ENCODE data around the gene TIGD7. TPM values are rescaled to one million over a fixed set of nuclear protein-coding genes. Genes with fewer than 3 reads are reported as not detected.
"Not testable (repeated sequence)": the region's sequence is repeated elsewhere in the genome, so short reads cannot be mapped to it uniquely, and the experiment has no call there.

TIGD7 gene
- total RNA-seq, 2 experiments from 2014 or later: 5.4 to 7.6 TPM

- ChIA-PET POLR2A (no interaction called here), CTCF (interaction anchor here (0.5 kb wide), 1 partner anchor 250 kb away, joined by 3 read pairs; no protein-coding TSS in a partner anchor)
- peaks cover 24% of the 10 kb centered on the region for H3K9me3 Mint-ChIP-seq
- DNase-seq: no peak
- no peak overlapping the region for H3K27ac Mint-ChIP-seq
- peaks cover 22% of the 10 kb centered on the region for H3K27me3 Mint-ChIP-seq
- peaks cover 5% of the 10 kb centered on the region for H3K36me3 Mint-ChIP-seq (ENCODE audit: low read depth)
- no peak overlapping the region for H3K4me3 Mint-ChIP-seq
- no peaks in the 10 kb centered on the region for H3K4me1 Mint-ChIP-seq
These were observed 30.3 kb downstream of the TIGD7 start for GRCh38 chr16:3274947-3275346.

GRCh38 chr16:3274490-3274889, 30.7 kb downstream of the TIGD7 start:
- H3K27me3 Mint-ChIP-seq: peaks cover 22% of the 10 kb centered on the region
- peaks cover 6% of the 10 kb centered on the region for H3K36me3 Mint-ChIP-seq (ENCODE audit: low read depth)
- ChIA-PET POLR2A (interaction anchor here (2.1 kb wide), 1 partner anchor 8 kb away, joined by 5 read pairs; the partner anchor contains the start of gene ZNF263), CTCF (no interaction called here)
- H3K4me1 Mint-ChIP-seq: no peaks in the 10 kb centered on the region
- no peak overlapping the region for H3K4me3 Mint-ChIP-seq
- DNase-seq: no peak
- no peak overlapping the region for H3K27ac Mint-ChIP-seq
- peaks cover 25% of the 10 kb centered on the region for H3K9me3 Mint-ChIP-seq

- CTCF ChIA-PET, POLR2A ChIA-PET, H3K4me3 Mint-ChIP-seq, H3K4me1 Mint-ChIP-seq, H3K27me3 Mint-ChIP-seq, H3K27ac Mint-ChIP-seq, DNase-seq: not testable (repeated sequence)
- peaks cover 35% of the 10 kb centered on the region for H3K9me3 Mint-ChIP-seq
- H3K36me3 Mint-ChIP-seq (ENCODE audit: low read depth): peaks cover 30% of the 10 kb centered on the region
These were observed 33.9 kb downstream of the TIGD7 start for GRCh38 chr16:3271281-3271680.

GRCh38 chr16:3270718-3271117, 34.5 kb downstream of the TIGD7 start:
- peaks cover 32% of the 10 kb centered on the region for H3K36me3 Mint-ChIP-seq (ENCODE audit: low read depth)
- H3K27ac Mint-ChIP-seq, CTCF ChIA-PET, H3K27me3 Mint-ChIP-seq, DNase-seq, POLR2A ChIA-PET, H3K4me1 Mint-ChIP-seq, H3K4me3 Mint-ChIP-seq: not testable (repeated sequence)
- peaks cover 35% of the 10 kb centered on the region for H3K9me3 Mint-ChIP-seq

- no peak for DNase-seq
- H3K36me3 Mint-ChIP-seq (ENCODE audit: low read depth): peaks cover 46% of the 10 kb centered on the region
- H3K4me1 Mint-ChIP-seq: peaks cover 16% of the 10 kb centered on the region
- no peaks in the 10 kb centered on the region for H3K27me3 Mint-ChIP-seq
- CTCF ChIA-PET: interaction anchor here (1.1 to 1.9 kb wide), 5 partner anchors 8 to 177 kb away, joined by 3 to 7 read pairs (median 4); partner anchors contain the start of genes ZNF174, ZNF263 and ZSCAN32
- H3K4me3 Mint-ChIP-seq: no peak overlapping the region
- no peak overlapping the region for H3K27ac Mint-ChIP-seq
- H3K9me3 Mint-ChIP-seq: peaks cover 23% of the 10 kb centered on the region
- POLR2A ChIA-PET: interaction anchor here (0.6 to 2.2 kb wide), 4 partner anchors 16 to 133 kb away, joined by 3 to 5 read pairs (median 4); partner anchors contain the start of gene ZNF213
These were observed 36.9 kb downstream of the TIGD7 start for GRCh38 chr16:3268294-3268693.

- Mint-ChIP-seq H3K27me3 (no peaks in the 10 kb centered on the region), H3K36me3 (ENCODE audit: low read depth) (peaks cover 55% of the 10 kb centered on the region)
These were observed 38.2 kb downstream of the TIGD7 start for GRCh38 chr16:3266873-3267537.

GRCh38 chr16:3264137-3265036, 40.8 kb downstream of the TIGD7 start:
- DNase-seq: peak; percentile 96
- Mint-ChIP-seq H3K27ac (peak overlapping the region; percentile 97), H3K4me3 (peak overlapping the region; percentile 80), H3K9me3 (peaks cover 29% of the 10 kb centered on the region), H3K27me3 (no peaks in the 10 kb centered on the region), H3K4me1 (peaks cover 30% of the 10 kb centered on the region), H3K36me3 (ENCODE audit: low read depth) (peaks cover 55% of the 10 kb centered on the region)
- ChIA-PET POLR2A (interaction anchor here (0.7 to 6.0 kb wide), 11 partner anchors 19 to 216 kb away, joined by 3 to 67 read pairs (median 4); partner anchors contain the start of genes TIGD7, ZNF174, ZNF200 and ZNF213), CTCF (interaction anchor here (1.0 kb wide), 2 partner anchors 18 to 20 kb away, joined by 3 to 4 read pairs; no protein-coding TSS in a partner anchor)

More at GRCh38 chr16:3266873-3267537, 38.2 kb downstream of the TIGD7 start:
- Mint-ChIP-seq H3K27ac (no peak overlapping the region), H3K4me1 (peaks cover 27% of the 10 kb centered on the region), H3K9me3 (peaks cover 29% of the 10 kb centered on the region), H3K4me3 (no peak overlapping the region)
- no peak for DNase-seq
- CTCF ChIA-PET: interaction anchor here (0.7 to 1.9 kb wide), 8 partner anchors 9 to 234 kb away, joined by 3 to 11 read pairs (median 4); partner anchors contain the start of genes CLUAP1, ZNF174, ZNF263 and ZSCAN32
- POLR2A ChIA-PET: interaction anchor here (1.2 to 6.0 kb wide), 4 partner anchors 16 to 78 kb away, joined by 3 to 28 read pairs (median 6); partner anchors contain the start of gene ZNF200

- Mint-ChIP-seq H3K9me3 (peaks cover 25% of the 10 kb centered on the region), H3K27me3 (peaks cover 2% of the 10 kb centered on the region), H3K36me3 (ENCODE audit: low read depth) (peaks cover 43% of the 10 kb centered on the region), H3K4me1 (peaks cover 30% of the 10 kb centered on the region), H3K27ac (peak overlapping the region; percentile 97), H3K4me3 (peak overlapping the region; percentile 58)
- ChIA-PET CTCF (no interaction called here), POLR2A (interaction anchor here (0.8 to 6.0 kb wide), 9 partner anchors 9 to 248 kb away, joined by 3 to 67 read pairs (median 4); partner anchors contain the start of genes TIGD7, ZNF200, ZNF263 and ZNF75A)
- DNase-seq: no peak
These were observed 42.7 kb downstream of the TIGD7 start for GRCh38 chr16:3262517-3262916.

- H3K4me1 Mint-ChIP-seq: peaks cover 25% of the 10 kb centered on the region
- H3K4me3 Mint-ChIP-seq: no peak overlapping the region
- DNase-seq: no peak
- ChIA-PET POLR2A (no interaction called here), CTCF (interaction anchor here (1.0 kb wide), 1 partner anchor 72 kb away, joined by 3 read pairs; no protein-coding TSS in a partner anchor)
- H3K36me3 Mint-ChIP-seq (ENCODE audit: low read depth): peaks cover 24% of the 10 kb centered on the region
- peaks cover 14% of the 10 kb centered on the region for H3K9me3 Mint-ChIP-seq
- H3K27me3 Mint-ChIP-seq: peaks cover 2% of the 10 kb centered on the region
- H3K27ac Mint-ChIP-seq: no peak overlapping the region
These were observed 45.4 kb downstream of the TIGD7 start for GRCh38 chr16:3259836-3260235.

- POLR2A ChIA-PET: interaction anchor here (2.6 kb wide), 1 partner anchor 22 kb away, joined by 7 read pairs; the partner anchor contains the start of gene ZNF200
- no peak overlapping the region for H3K27ac Mint-ChIP-seq
- peaks cover 3% of the 10 kb centered on the region for H3K36me3 Mint-ChIP-seq (ENCODE audit: low read depth)
- no peak for DNase-seq
- peaks cover 2% of the 10 kb centered on the region for H3K27me3 Mint-ChIP-seq
- H3K9me3 Mint-ChIP-seq: peaks cover 7% of the 10 kb centered on the region
- peaks cover 3% of the 10 kb centered on the region for H3K4me1 Mint-ChIP-seq
- no peak overlapping the region for H3K4me3 Mint-ChIP-seq
- CTCF ChIA-PET: no interaction called here
These were observed 48.3 kb downstream of the TIGD7 start for GRCh38 chr16:3256866-3257465.

GRCh38 chr16:3256146-3256865, 48.9 kb downstream of the TIGD7 start, which contains the start of gene MEFV:
Gene MEFV (minus strand): TSS chr16:3256633. CDS start chr16:3256587, 46 bp downstream.
- Mint-ChIP-seq H3K27me3 (peaks cover 2% of the 10 kb centered on the region), H3K4me1 (no peaks in the 10 kb centered on the region), H3K9me3 (peaks cover 4% of the 10 kb centered on the region), H3K36me3 (ENCODE audit: low read depth) (no peaks in the 10 kb centered on the region), H3K4me3 (no peak within 1 kb of the TSS), H3K27ac (no peak within 1 kb of the TSS)
- DNase-seq: no peak
- ChIA-PET CTCF (interaction anchor here (0.6 kb wide), 1 partner anchor 58 kb away, joined by 3 read pairs; no protein-coding TSS in a partner anchor), POLR2A (no interaction called here)

GRCh38 chr16:3254309-3254708, 50.9 kb downstream of the TIGD7 start:
- CTCF ChIA-PET: interaction anchor here (1.0 kb wide), 1 partner anchor 35 kb away, joined by 9 read pairs; no protein-coding TSS in a partner anchor

More at GRCh38 chr16:3254309-3254708, 50.9 kb downstream of the TIGD7 start:
- no peak for DNase-seq
- Mint-ChIP-seq H3K4me3 (no peak overlapping the region), H3K27me3 (peaks cover 2% of the 10 kb centered on the region), H3K36me3 (ENCODE audit: low read depth) (no peaks in the 10 kb centered on the region), H3K9me3 (peaks cover 4% of the 10 kb centered on the region), H3K4me1 (no peaks in the 10 kb centered on the region), H3K27ac (no peak overlapping the region)
- POLR2A ChIA-PET: interaction anchor here (1.1 to 1.5 kb wide), 2 partner anchors 9 to 17 kb away, joined by 3 to 4 read pairs; no protein-coding TSS in a partner anchor
